ENCODE measurements around the gene ACHE.

- no peak for TF ChIP-seq CTCF (IDR thresholded peaks at IDR 0.05; ENCODE audit: low read depth, low read length)
- TF ChIP-seq EZH2phosphoT487 (IDR thresholded peaks at IDR 0.05; ENCODE audit: low read depth), result no peak
Observed at GRCh38 chr7:100921039-100921438, 25.4 kb upstream of the ACHE start.

All from OCI-LY3 (cell line).